WERI-Rb-1 (cell line): ENCODE results near the gene CORO2A.

Experiments
- DNase-seq: peaks from one replicate; pipeline ENCODE4 v3.0.0-alpha.2; 2020
- H3K27ac ChIP-seq: fragments of 250-450 bp; sonication (Bioruptor Pico); 2 replicates; pipeline ENCODE4 v1.5.1; 2020; ENCODE audit warnings: mild to moderate bottlenecking, moderate library complexity
- H3K27me3 ChIP-seq: fragments of 250-450 bp; sonication (Bioruptor Pico); 2 replicates; pipeline ENCODE4 v1.5.1; 2021; ENCODE audit warnings: mild to moderate bottlenecking, low read depth, moderate library complexity; ENCODE audit not compliant: insufficient read depth, severe bottlenecking
- H3K36me3 ChIP-seq: fragments of 250-450 bp; sonication (Bioruptor Pico); 2 replicates; pipeline ENCODE4 v1.5.1; 2020; ENCODE audit warnings: mild to moderate bottlenecking, moderate library complexity
- H3K4me3 ChIP-seq: 2 replicates; pipeline ENCODE4 v1.5.1; 2011; ENCODE audit warnings: low read depth, mild to moderate bottlenecking, control low read depth, low read length
- H3K9me3 ChIP-seq: fragments of 250-450 bp; sonication (Bioruptor Pico); 2 replicates; pipeline ENCODE4 v1.5.1; 2021; ENCODE audit warnings: mild to moderate bottlenecking, moderate library complexity; ENCODE audit not compliant: severe bottlenecking
- CTCF ChIP-seq: IDR thresholded peaks from 2 replicates; pipeline ENCODE4 v1.5.1; 2011; ENCODE audit warnings: low read depth, mild to moderate bottlenecking, control low read depth, inconsistent platforms, low read length

The CORO2A gene

GRCh38 chr9:98187926-98188325, 4.5 kb downstream of the CORO2A start:
- DNase-seq: no peak
- Histone ChIP-seq H3K27ac (peak overlapping the region; percentile 75), H3K9me3 (no peaks in the 10 kb centered on the region)

GRCh38 chr9:98186236-98186635, 6.2 kb downstream of the CORO2A start:
- Histone ChIP-seq H3K27me3 (no peaks in the 10 kb centered on the region), H3K9me3 (no peaks in the 10 kb centered on the region), H3K4me3 (no peak overlapping the region), H3K36me3 (peaks cover 8% of the 10 kb centered on the region; the same call in 1 of the 2 replicates), H3K27ac (no peak overlapping the region; the same call in 1 of the 2 replicates)
- no peak for TF ChIP-seq CTCF
- no peak for DNase-seq

More at GRCh38 chr9:98187926-98188325, 4.5 kb downstream of the CORO2A start:
- Histone ChIP-seq H3K27me3 (no peaks in the 10 kb centered on the region), H3K36me3 (peaks cover 8% of the 10 kb centered on the region; the same call in 1 of the 2 replicates), H3K4me3 (no peak overlapping the region)
- no peak for TF ChIP-seq CTCF

GRCh38 chr9:98185611-98186171, 6.7 kb downstream of the CORO2A start:
- Histone ChIP-seq H3K36me3 (peaks cover 8% of the 10 kb centered on the region; the same call in 1 of the 2 replicates), H3K4me3 (no peak overlapping the region), H3K27ac (no peak overlapping the region), H3K27me3 (no peaks in the 10 kb centered on the region), H3K9me3 (no peaks in the 10 kb centered on the region)
- no peak for TF ChIP-seq CTCF
- DNase-seq: no peak

- DNase-seq: no peak
- peaks cover 8% of the 10 kb centered on the region; the same call in 1 of the 2 replicates for H3K36me3 ChIP-seq
- no peak for TF ChIP-seq CTCF
Measured at GRCh38 chr9:98185021-98185567, 7.3 kb downstream of the CORO2A start.

GRCh38 chr9:98184326-98184725, 8.1 kb downstream of the CORO2A start:
- Histone ChIP-seq H3K27me3 (no peaks in the 10 kb centered on the region), H3K36me3 (peaks cover 8% of the 10 kb centered on the region; the same call in 1 of the 2 replicates), H3K9me3 (no peaks in the 10 kb centered on the region), H3K27ac (no peak overlapping the region), H3K4me3 (no peak overlapping the region)
- TF ChIP-seq CTCF: no peak
- DNase-seq: no peak

More at GRCh38 chr9:98185021-98185567, 7.3 kb downstream of the CORO2A start:
- Histone ChIP-seq H3K4me3 (no peak overlapping the region), H3K27me3 (no peaks in the 10 kb centered on the region), H3K27ac (no peak overlapping the region), H3K9me3 (no peaks in the 10 kb centered on the region)
